K562 (cell line): Measurements from ENCODE around the gene PPM1E. TPM values are rescaled to one million over a fixed set of nuclear protein-coding genes. Genes with fewer than 3 reads are reported as not detected.

ENCODE experiments used
- ATAC-seq: fragments of 200-7000 bp; cut with Tn5 transposase; 3 replicates; pipeline ENCODE4 v1.9.1; 2020; ENCODE audit warnings: moderate library complexity
- BruUV-seq: library from RNA; stranded (reverse); fragments of 400-500 nt; replicated peaks from 2 replicates; lab custom pipeline; 2021; lab: Mats Ljungman, UMichigan
- CTCF ChIA-PET: fragments of 300-600 bp; formaldehyde crosslinking; extraction: SDS; loops from one replicate; lab custom pipeline; 2021; ENCODE audit warnings: low intra/inter-chr PET ratio; lab: Yijun Ruan, JAX
- POLR2A ChIA-PET: fragments of 300-600, 350-650 bp; sonication (Branson Sonifier 250); formaldehyde crosslinking; extraction: SDS; loops from one replicate; lab custom pipeline; 2021; ENCODE audit warnings: antibody characterized with exemption, inconsistent platforms; lab: Yijun Ruan, JAX
- DNase-seq, 4 experiments: peaks; one replicate each; pipeline versions ENCODE4 v3.0.0 to v3.0.0-alpha.2; 2011 to 2018; ENCODE audit warnings: low spot score in 3 of 4, mixed read lengths in 3 of 4; ENCODE audit errors: extremely low read depth in 1 of 4
- FAIRE-seq: peaks from 2 replicates; lab custom pipeline; 2011; peaks lifted over from hg19 to GRCh38; lab: Jason Lieb, UNC
- H2AFZ ChIP-seq: 2 replicates; pipeline ENCODE4 v1.6.0; 2011; ENCODE audit warnings: low read depth, low read length, control low read depth, inconsistent platforms
- H3K27ac ChIP-seq: fragments of 200-600 bp; 3 replicates; pipeline ENCODE4 v1.8.0; 2011; ENCODE audit warnings: low read depth, mild to moderate bottlenecking, control low read depth, inconsistent platforms, low read length, moderate library complexity, mixed read lengths; ENCODE audit errors: extremely low read depth
- H3K27me3 ChIP-seq, 2 experiments: fragments of 300-600 bp in 1 of 2; 2 replicates in 1 of 2; 3 replicates in 1 of 2; pipeline versions ENCODE4 v1.6.0 to v1.8.0; 2011; ENCODE audit warnings: inconsistent platforms in 2 of 2, low read length in 2 of 2, mild to moderate bottlenecking in 1 of 2, mixed read lengths in 1 of 2, moderate library complexity in 1 of 2; ENCODE audit not compliant: control insufficient read depth in 2 of 2, insufficient read depth in 2 of 2
- H3K36me3 ChIP-seq: fragments of 300-600 bp; 3 replicates; pipeline ENCODE4 v1.8.0; 2011; ENCODE audit warnings: mild to moderate bottlenecking, low read length, inconsistent platforms; ENCODE audit not compliant: control insufficient read depth, insufficient read depth
- H3K4me1 ChIP-seq, 2 experiments: fragments of 200-600 bp in 1 of 2; replicated peaks in 1 of 2; 2 replicates in 1 of 2; 3 replicates in 1 of 2; pipeline versions ENCODE4 v1.5.1 to v1.8.0; 2011; ENCODE audit warnings: inconsistent platforms in 2 of 2, low read length in 2 of 2, mild to moderate bottlenecking in 1 of 2, mixed read lengths in 1 of 2, moderate library complexity in 1 of 2; ENCODE audit not compliant: control insufficient read depth in 2 of 2, insufficient read depth in 2 of 2
- H3K4me2 ChIP-seq: 2 replicates; pipeline ENCODE4 v1.6.1; 2011; ENCODE audit warnings: low read length, control low read depth, inconsistent platforms, mixed read lengths; ENCODE audit not compliant: insufficient read depth
- H3K4me3 ChIP-seq: fragments of 200-600 bp; sonication (generic), shearing (Covaris generic); 2 replicates; pipeline ENCODE4 v1.5.1; 2016; ENCODE audit warnings: control low read depth, inconsistent platforms
- H3K79me2 ChIP-seq: fragments of 200-600 bp; 3 replicates; pipeline ENCODE4 v1.8.0; 2011; ENCODE audit warnings: low read length, inconsistent platforms; ENCODE audit not compliant: control insufficient read depth, insufficient read depth
- H3K9ac ChIP-seq, 2 experiments: 2 replicates each; pipeline versions ENCODE4 v1.6.0 to v1.6.1; 2011; ENCODE audit warnings: low read depth in 2 of 2, low read length in 2 of 2, control low read depth in 1 of 2, inconsistent platforms in 1 of 2, mild to moderate bottlenecking in 1 of 2, mixed read lengths in 1 of 2; ENCODE audit not compliant: insufficient read depth in 1 of 2
- H3K9me1 ChIP-seq: one replicate; pipeline ENCODE4 v1.6.0; 2011; ENCODE audit warnings: inconsistent platforms, mild to moderate bottlenecking, low read length, moderate library complexity; ENCODE audit not compliant: control insufficient read depth, insufficient read depth
- H3K9me3 ChIP-seq: replicated peaks from 2 replicates; pipeline ENCODE4 v1.5.1; 2011; ENCODE audit warnings: low read depth, low read length, inconsistent platforms; ENCODE audit not compliant: control insufficient read depth, insufficient read depth
- H4K20me1 ChIP-seq: replicated peaks from 2 replicates; pipeline ENCODE4 v1.6.1; 2011; ENCODE audit warnings: low read length, inconsistent platforms, mixed read lengths; ENCODE audit not compliant: control insufficient read depth, insufficient read depth
- CBX8 ChIP-seq: fragments of 200-600 bp; sonication (generic); IDR thresholded peaks from 2 replicates; pipeline ENCODE4 v1.6.1; 2012; ENCODE audit warnings: borderline replicate concordance, mixed run types, low read depth, mild to moderate bottlenecking, moderate library complexity, mixed read lengths, low read length, control low read depth, inconsistent platforms; ENCODE audit not compliant: poor library complexity, severe bottlenecking; ENCODE audit errors: extremely low read depth
- DMBX1 ChIP-seq: fragments of 250-450 bp; sonication (Bioruptor Pico); IDR thresholded peaks from 2 replicates; pipeline ENCODE4 v1.8.0; 2022; ENCODE audit warnings: inconsistent platforms, mild to moderate bottlenecking, moderate library complexity, borderline replicate concordance
- GABPA ChIP-seq: fragments of 200-800 bp; sonication (Bioruptor generic); conservative IDR thresholded peaks from 2 replicates; pipeline ENCODE4 v1.6.1; 2016; ENCODE audit warnings: low read depth, missing genetic modification characterization, missing compliant biosample characterization
- HMGN3 ChIP-seq: IDR thresholded peaks from 2 replicates; pipeline ENCODE4 v1.6.1; 2011; ENCODE audit warnings: borderline replicate concordance, low read depth, mild to moderate bottlenecking, mixed read lengths, low read length; ENCODE audit not compliant: insufficient read length; ENCODE audit errors: extremely low read depth
- MTA1 ChIP-seq: fragments of 450-650 bp; IDR thresholded peaks from 2 replicates; pipeline ENCODE4 v1.6.1; 2017; ENCODE audit warnings: borderline replicate concordance
- SRSF9 ChIP-seq: fragments of 200-400 bp; formaldehyde crosslinking; IDR thresholded peaks from 2 replicates; pipeline ENCODE4 v1.6.1; 2017; ENCODE audit warnings: low read depth, low read length, borderline replicate concordance
- WGBS: fragments of 100-300 bp; shearing (Covaris generic); methylation state at CpG from one replicate; pipeline ENCODE4 v1.1.6; 2016; ENCODE audit warnings: low coverage, mixed read lengths; ENCODE audit not compliant: insufficient coverage; ENCODE audit errors: missing lambda C conversion rate; 5-methylcytosine and 5-hydroxymethylcytosine counted together
- in situ Hi-C: fragments of 300-500 bp; cut with MboI; formaldehyde crosslinking; loops from 4 replicates; pipeline ENCODE4 v1.15.0; 2018; ENCODE audit warnings: inconsistent platforms, mixed read lengths
- intact Hi-C: fragments of 100-400 bp; cut with micrococcal nuclease; formaldehyde crosslinking; loops from 2 replicates; pipeline ENCODE4 v1.14.2; 2022
- polyA plus RNA-seq, 8 experiments: library from polyadenylated mRNA; depleted of rRNA in 4 of 8; stranded (reverse) in 5 of 8; unstranded in 3 of 8; fragments of >200 nt; fragmentation: Nextera tagmentation in 2 of 8; fragmentation: Illumina TruSeq in 1 of 8; extraction: Ambion mirVana in 2 of 8; extraction: Trizol in 1 of 8; gene quantifications; 2 replicates each; pipeline versions ENCODE4 v1.2.1 to v1.2.3, GENCODE V29; 2011 to 2014; ENCODE audit warnings: inconsistent platforms in 1 of 8, missing spikeins in 1 of 8
- total RNA-seq, 7 experiments: library from RNA; depleted of rRNA in 6 of 7; stranded (reverse); fragments of >200 nt in 6 of 7; fragmentation: Illumina TruSeq in 2 of 7; extraction: Trizol in 2 of 7; gene quantifications; 2 replicates each; pipeline versions ENCODE4 v1.2.1 to v1.2.3, GENCODE V29; 2011 to 2021; ENCODE audit warnings: low replicate concordance in 1 of 7
- TF ChIP-seq, protein P1 (sequence below), 2 experiments: fragments of 250-450 bp in 1 of 2; fragments of 450-650 bp in 1 of 2; sonication (Bioruptor Pico) in 1 of 2; IDR thresholded peaks; 2 replicates each; pipeline versions ENCODE4 v1.6.1 to v1.8.0; 2016 to 2021; ENCODE audit warnings: mild to moderate bottlenecking in 2 of 2, moderate library complexity in 2 of 2, missing compliant biosample characterization in 1 of 2, missing genetic modification characterization in 1 of 2
- TF ChIP-seq, protein P2 (sequence below): fragments of 450-650 bp; IDR thresholded peaks from 2 replicates; pipeline ENCODE4 v1.6.1; 2018; ENCODE audit not compliant: partially characterized antibody

Gene PPM1E
- total and polyA plus RNA-seq, 9 of the 15 experiments (the other 6 are each of a cell fraction or from before 2014, with no cell fraction given): 1.0 to 5.7 (median 4.7) TPM

- TF ChIP-seq HMGN3 (no peak), GABPA (tag) (no peak), MTA1 (no peak), CBX8 (no peak), SRSF9 (no peak), DMBX1 (no peak)
- TF ChIP-seq, protein P1, sequence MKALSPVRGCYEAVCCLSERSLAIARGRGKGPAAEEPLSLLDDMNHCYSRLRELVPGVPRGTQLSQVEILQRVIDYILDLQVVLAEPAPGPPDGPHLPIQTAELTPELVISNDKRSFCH (CRISPR knock-in tag; IDR thresholded peaks at IDR 0.05): no peak
- TF ChIP-seq, protein P1 (tag; IDR thresholded peaks at IDR 0.05): no peak
- TF ChIP-seq, protein P2, sequence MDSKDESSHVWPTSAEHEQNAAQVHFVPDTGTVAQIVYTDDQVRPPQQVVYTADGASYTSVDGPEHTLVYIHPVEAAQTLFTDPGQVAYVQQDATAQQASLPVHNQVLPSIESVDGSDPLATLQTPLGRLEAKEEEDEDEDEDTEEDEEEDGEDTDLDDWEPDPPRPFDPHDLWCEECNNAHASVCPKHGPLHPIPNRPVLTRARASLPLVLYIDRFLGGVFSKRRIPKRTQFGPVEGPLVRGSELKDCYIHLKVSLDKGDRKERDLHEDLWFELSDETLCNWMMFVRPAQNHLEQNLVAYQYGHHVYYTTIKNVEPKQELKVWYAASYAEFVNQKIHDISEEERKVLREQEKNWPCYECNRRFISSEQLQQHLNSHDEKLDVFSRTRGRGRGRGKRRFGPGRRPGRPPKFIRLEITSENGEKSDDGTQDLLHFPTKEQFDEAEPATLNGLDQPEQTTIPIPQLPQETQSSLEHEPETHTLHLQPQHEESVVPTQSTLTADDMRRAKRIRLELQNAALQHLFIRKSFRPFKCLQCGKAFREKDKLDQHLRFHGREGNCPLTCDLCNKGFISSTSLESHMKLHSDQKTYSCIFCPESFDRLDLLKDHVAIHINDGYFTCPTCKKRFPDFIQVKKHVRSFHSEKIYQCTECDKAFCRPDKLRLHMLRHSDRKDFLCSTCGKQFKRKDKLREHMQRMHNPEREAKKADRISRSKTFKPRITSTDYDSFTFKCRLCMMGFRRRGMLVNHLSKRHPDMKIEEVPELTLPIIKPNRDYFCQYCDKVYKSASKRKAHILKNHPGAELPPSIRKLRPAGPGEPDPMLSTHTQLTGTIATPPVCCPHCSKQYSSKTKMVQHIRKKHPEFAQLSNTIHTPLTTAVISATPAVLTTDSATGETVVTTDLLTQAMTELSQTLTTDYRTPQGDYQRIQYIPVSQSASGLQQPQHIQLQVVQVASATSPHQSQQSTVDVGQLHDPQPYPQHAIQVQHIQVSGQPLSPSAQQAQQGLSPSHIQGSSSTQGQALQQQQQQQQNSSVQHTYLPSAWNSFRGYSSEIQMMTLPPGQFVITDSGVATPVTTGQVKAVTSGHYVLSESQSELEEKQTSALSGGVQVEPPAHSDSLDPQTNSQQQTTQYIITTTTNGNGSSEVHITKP: no peak
- Histone ChIP-seq H3K4me2 (no peak overlapping the region), H3K4me3 (no peak overlapping the region), H3K27ac (no peak overlapping the region), H3K36me3 (no peaks in the 10 kb centered on the region), H2AFZ (no peak overlapping the region), H3K9me3 (no peaks in the 10 kb centered on the region), H4K20me1 (no peaks in the 10 kb centered on the region), H3K9me1 (no peaks in the 10 kb centered on the region), H3K27me3 (no peaks in the 10 kb centered on the region), H3K4me1 (peaks cover 0 to 17% of the 10 kb centered on the region in 2 experiments; a peak in 4 of 5 replicates), H3K79me2 (no peaks in the 10 kb centered on the region), H3K9ac (no peak overlapping the region)
- ATAC-seq (no peak), FAIRE-seq (no peak), DNase-seq (no peak)
- BruUV-seq: no TSS peak
- 81% methylated on average over 6 of the region's 7 CpGs for WGBS
- intact Hi-C loops (no loop called here), in situ Hi-C loops (no loop called here)
- ChIA-PET CTCF (no interaction called here), POLR2A (interaction anchor here (0.6 to 1.0 kb wide), 2 partner anchors 7 to 10 kb away, joined by 3 read pairs; no protein-coding TSS in a partner anchor)
These were observed 32.5 kb downstream of the PPM1E start for GRCh38 chr17:58788199-58788598.
